GM12875 (cell line): ENCODE data around the gene SSTR5.

ENCODE experiments used
- H3K4me3 ChIP-seq: one replicate; pipeline ENCODE4 v1.5.1; 2011; ENCODE audit warnings: low read depth, low read length, control low read depth
- CTCF ChIP-seq: IDR thresholded peaks from 2 replicates; pipeline ENCODE4 v1.5.1; 2011; ENCODE audit warnings: low read depth, mild to moderate bottlenecking, control low read depth, inconsistent platforms, low read length, moderate library complexity, borderline replicate concordance; ENCODE audit not compliant: insufficient read depth

Gene SSTR5

GRCh38 chr16:1039762-1040161, 32.8 kb upstream of the SSTR5 start:
- no peak overlapping the region for H3K4me3 ChIP-seq
- TF ChIP-seq CTCF: no peak

GRCh38 chr16:1040346-1040745, 32.2 kb upstream of the SSTR5 start:
- H3K4me3 ChIP-seq: no peak overlapping the region
- TF ChIP-seq CTCF: no peak

GRCh38 chr16:1042049-1042744, 30.4 kb upstream of the SSTR5 start:
- no peak for TF ChIP-seq CTCF
- no peak overlapping the region for H3K4me3 ChIP-seq

GRCh38 chr16:1042866-1043265, 29.7 kb upstream of the SSTR5 start:
- no peak overlapping the region for H3K4me3 ChIP-seq
- TF ChIP-seq CTCF: no peak

GRCh38 chr16:1043881-1044451, 28.6 kb upstream of the SSTR5 start:
- TF ChIP-seq CTCF: no peak
- H3K4me3 ChIP-seq: no peak overlapping the region

- H3K4me3 ChIP-seq: no peak overlapping the region
Measured at GRCh38 chr16:1044460-1045309, 27.9 kb upstream of the SSTR5 start.

More at GRCh38 chr16:1044460-1045309, 27.9 kb upstream of the SSTR5 start:
- TF ChIP-seq CTCF: no peak
